GM18511 (cell line): ENCODE results near the gene HDDC2.

Source experiments
- ATAC-seq: cut with Tn5 transposase; IDR thresholded peaks from one replicate; pipeline ENCODE4 v1.9.1; 2021; ENCODE audit warnings: mild to moderate bottlenecking, moderate library complexity; ENCODE audit not compliant: unreplicated experiment

Gene HDDC2

GRCh38 chr6:125301435-125302391 lies at the start of gene HDDC2:
Gene HDDC2, minus strand, starts transcription at chr6:125301967. Its CDS starts 35 bp downstream, at chr6:125301932.
- ATAC-seq: peak; percentile 89

GRCh38 chr6:125346926-125347563 lies 45.3 kb upstream of the HDDC2 start:
- peak; percentile 88 for ATAC-seq

GRCh38 chr6:125346201-125346925 lies 44.6 kb upstream of the HDDC2 start:
- peak; percentile 76 for ATAC-seq

GRCh38 chr6:125341460-125341859 lies 39.7 kb upstream of the HDDC2 start:
- no peak for ATAC-seq

GRCh38 chr6:125340991-125341390 lies 39.2 kb upstream of the HDDC2 start:
- ATAC-seq: no peak

- no peak for ATAC-seq
Measured at GRCh38 chr6:125340175-125340835, 38.5 kb upstream of the HDDC2 start.

- ATAC-seq: no peak
Measured at GRCh38 chr6:125339653-125340052, 37.9 kb upstream of the HDDC2 start.

GRCh38 chr6:125338381-125338780 lies 36.6 kb upstream of the HDDC2 start:
- no peak for ATAC-seq

GRCh38 chr6:125337706-125338105 lies 35.9 kb upstream of the HDDC2 start:
- no peak for ATAC-seq

GRCh38 chr6:125332664-125333063 lies 30.9 kb upstream of the HDDC2 start:
- no peak for ATAC-seq

GRCh38 chr6:125325586-125325985 lies 23.8 kb upstream of the HDDC2 start:
- no peak for ATAC-seq

GRCh38 chr6:125323376-125323775 lies 21.6 kb upstream of the HDDC2 start:
- ATAC-seq: no peak

GRCh38 chr6:125316621-125317020 lies 14.9 kb upstream of the HDDC2 start:
- no peak for ATAC-seq

GRCh38 chr6:125315548-125315947 lies 13.8 kb upstream of the HDDC2 start:
- no peak for ATAC-seq

- ATAC-seq: peak; percentile 89
Measured at GRCh38 chr6:125314009-125314581, 12.3 kb upstream of the HDDC2 start.

- no peak for ATAC-seq
Measured at GRCh38 chr6:125312950-125313349, 11.2 kb upstream of the HDDC2 start.

- ATAC-seq: no peak
Measured at GRCh38 chr6:125312478-125312877, 10.7 kb upstream of the HDDC2 start.

- peak; percentile 81 for ATAC-seq
Measured at GRCh38 chr6:125310994-125311649, 9.4 kb upstream of the HDDC2 start.

- no peak for ATAC-seq
Measured at GRCh38 chr6:125307964-125308615, 6.3 kb upstream of the HDDC2 start.
